ENCODE data around the gene SLC2A13.

DNA sequence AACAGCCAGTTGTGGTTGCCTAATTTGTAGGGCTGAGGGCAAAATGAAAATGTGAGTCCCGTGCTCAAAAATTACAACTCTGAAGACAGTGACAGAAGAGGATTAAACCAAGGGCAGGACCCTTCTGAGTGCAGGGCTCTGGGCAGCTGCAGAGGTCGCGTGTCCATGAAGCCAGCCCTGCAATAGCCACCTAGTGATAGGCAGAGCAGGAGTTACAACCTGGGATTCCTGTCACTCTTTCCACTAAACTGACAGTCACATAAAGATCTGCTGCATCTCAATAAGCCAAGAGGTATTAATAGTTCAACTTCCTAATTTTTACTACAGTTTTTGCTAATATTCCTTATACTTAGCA, 94.1 kb downstream of the SLC2A13 start:
- TF ChIP-seq CTCF (IDR thresholded peaks at IDR 0.05) (no peak), GABPB1 (CRISPR knock-in tag; IDR thresholded peaks at IDR 0.05) (no peak), OVOL2 (CRISPR knock-in tag; IDR thresholded peaks at IDR 0.05; ENCODE audit: borderline replicate concordance) (no peak), CBFB (CRISPR knock-in tag; IDR thresholded peaks at IDR 0.05; ENCODE audit: low read depth) (no peak), TCF7 (CRISPR knock-in tag; IDR thresholded peaks at IDR 0.05; ENCODE audit: low read depth) (no peak), MAX (CRISPR knock-in tag; IDR thresholded peaks at IDR 0.05) (no peak), SMAD4 (CRISPR knock-in tag; IDR thresholded peaks at IDR 0.05) (no peak), ATF3 (CRISPR knock-in tag; conservative IDR thresholded peaks at IDR 0.05) (no peak)
- TF ChIP-seq, protein P1, sequence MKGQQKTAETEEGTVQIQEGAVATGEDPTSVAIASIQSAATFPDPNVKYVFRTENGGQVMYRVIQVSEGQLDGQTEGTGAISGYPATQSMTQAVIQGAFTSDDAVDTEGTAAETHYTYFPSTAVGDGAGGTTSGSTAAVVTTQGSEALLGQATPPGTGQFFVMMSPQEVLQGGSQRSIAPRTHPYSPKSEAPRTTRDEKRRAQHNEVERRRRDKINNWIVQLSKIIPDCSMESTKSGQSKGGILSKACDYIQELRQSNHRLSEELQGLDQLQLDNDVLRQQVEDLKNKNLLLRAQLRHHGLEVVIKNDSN (CRISPR knock-in tag; IDR thresholded peaks at IDR 0.05): no peak
- TF ChIP-seq, protein P2, sequence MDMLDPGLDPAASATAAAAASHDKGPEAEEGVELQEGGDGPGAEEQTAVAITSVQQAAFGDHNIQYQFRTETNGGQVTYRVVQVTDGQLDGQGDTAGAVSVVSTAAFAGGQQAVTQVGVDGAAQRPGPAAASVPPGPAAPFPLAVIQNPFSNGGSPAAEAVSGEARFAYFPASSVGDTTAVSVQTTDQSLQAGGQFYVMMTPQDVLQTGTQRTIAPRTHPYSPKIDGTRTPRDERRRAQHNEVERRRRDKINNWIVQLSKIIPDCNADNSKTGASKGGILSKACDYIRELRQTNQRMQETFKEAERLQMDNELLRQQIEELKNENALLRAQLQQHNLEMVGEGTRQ (CRISPR knock-in tag; IDR thresholded peaks at IDR 0.05): no peak
